Measurements from ENCODE around the gene SLITRK5.

Gene SLITRK5, protein sequence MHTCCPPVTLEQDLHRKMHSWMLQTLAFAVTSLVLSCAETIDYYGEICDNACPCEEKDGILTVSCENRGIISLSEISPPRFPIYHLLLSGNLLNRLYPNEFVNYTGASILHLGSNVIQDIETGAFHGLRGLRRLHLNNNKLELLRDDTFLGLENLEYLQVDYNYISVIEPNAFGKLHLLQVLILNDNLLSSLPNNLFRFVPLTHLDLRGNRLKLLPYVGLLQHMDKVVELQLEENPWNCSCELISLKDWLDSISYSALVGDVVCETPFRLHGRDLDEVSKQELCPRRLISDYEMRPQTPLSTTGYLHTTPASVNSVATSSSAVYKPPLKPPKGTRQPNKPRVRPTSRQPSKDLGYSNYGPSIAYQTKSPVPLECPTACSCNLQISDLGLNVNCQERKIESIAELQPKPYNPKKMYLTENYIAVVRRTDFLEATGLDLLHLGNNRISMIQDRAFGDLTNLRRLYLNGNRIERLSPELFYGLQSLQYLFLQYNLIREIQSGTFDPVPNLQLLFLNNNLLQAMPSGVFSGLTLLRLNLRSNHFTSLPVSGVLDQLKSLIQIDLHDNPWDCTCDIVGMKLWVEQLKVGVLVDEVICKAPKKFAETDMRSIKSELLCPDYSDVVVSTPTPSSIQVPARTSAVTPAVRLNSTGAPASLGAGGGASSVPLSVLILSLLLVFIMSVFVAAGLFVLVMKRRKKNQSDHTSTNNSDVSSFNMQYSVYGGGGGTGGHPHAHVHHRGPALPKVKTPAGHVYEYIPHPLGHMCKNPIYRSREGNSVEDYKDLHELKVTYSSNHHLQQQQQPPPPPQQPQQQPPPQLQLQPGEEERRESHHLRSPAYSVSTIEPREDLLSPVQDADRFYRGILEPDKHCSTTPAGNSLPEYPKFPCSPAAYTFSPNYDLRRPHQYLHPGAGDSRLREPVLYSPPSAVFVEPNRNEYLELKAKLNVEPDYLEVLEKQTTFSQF

DNA sequence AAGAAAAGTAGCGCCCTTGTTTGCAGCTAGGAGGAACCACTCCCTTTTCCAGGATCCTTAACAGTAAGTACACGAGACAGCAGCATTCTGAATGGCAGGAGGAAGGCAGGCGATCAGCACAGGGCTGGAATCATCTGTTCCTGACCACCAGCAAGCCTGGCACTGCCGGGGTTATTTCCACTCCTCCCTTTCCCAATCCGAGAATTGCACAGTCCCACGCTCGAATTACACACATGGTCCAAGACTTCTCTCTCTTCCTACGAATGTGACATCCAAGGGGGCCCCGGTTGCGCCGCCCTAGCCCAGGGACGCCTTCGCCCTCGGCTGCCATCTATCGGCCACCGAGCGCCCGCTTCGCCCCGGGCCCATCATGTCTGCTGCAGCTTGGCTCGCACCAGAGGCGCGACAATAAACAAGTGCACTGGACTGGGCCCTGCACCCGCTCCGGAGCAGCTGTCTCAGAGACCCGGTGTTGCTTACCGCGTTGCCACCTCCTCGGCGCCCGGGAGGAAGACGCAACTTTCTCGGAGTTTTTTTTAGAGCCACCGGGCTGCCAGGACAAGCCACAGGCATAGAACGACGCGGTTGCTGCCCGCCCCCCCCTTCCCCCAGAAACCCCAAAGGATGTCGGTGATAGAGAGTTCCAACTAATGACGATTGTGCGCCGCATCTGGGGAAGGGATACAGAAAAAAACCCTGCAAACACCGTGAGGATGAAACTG is at the start of gene SLITRK5:
Gene SLITRK5 (plus strand): TSS at position 341 of the 722 bp plus-strand sequence. CDS start 4,018 bp downstream, outside the sequence.
- peak; percentile 57 for DNase-seq

DNA sequence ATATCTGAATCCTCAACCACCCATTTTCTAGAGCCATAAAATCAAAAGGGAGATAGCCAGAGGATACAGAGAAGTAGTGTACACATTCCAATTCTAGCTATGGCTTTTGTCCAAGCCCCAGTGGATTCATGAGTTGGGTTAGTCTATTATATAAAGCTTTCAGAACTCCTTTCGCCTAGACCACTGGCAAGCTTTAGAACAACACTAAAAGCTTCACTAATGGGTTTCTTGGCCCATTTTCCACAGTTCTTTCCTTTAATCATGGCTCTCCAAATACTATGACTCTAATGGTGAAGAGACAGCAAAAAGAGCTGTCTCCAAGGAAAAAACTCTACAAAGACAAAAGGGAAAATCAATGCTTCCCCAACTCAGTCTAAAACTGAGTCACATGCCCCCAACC is 48.2 kb upstream of the SLITRK5 start:
- DNase-seq = no peak

DNA sequence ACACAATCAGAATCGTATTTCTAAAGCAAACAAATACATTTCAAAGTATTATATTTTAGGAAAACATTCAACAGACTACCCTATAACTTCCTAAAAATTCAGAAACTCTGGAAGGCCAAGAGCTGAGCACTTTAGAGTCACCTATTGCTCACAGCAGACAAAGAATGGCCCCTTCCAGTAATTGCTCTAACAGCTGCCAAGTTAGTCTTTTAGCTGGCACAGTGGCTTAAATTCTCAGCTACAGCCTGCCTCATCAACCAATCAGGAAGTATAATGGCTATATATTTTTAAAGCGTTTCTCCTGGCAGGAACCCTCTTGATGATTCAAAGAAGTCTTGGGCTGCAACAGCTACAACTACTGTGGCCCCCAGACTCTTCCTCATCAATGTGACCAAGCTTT is 14.9 kb upstream of the SLITRK5 start:
- peak; percentile 45 for DNase-seq

DNA sequence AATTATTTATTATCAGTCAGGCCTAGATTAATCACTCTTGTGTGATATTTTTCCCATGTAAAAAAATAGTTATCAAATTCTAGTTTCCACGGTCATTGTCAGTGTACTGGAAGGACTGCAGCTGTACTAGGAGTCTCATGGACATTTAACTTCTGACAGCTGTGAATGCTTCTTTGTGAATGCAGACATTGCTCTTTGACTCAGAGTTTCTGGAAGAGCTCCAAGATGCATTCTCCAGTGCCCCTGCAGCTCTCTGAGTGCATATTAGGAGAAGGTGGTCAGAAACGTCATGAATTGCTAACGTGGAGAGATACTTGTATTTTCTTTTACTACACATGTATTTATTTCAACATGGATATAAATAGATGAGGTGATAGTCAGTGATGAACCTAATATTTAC is 9.7 kb upstream of the SLITRK5 start:
- DNase-seq = no peak

- DNase-seq = no peak
These were observed 4.3 kb upstream of the SLITRK5 start for GRCh38 chr13:87666831-87667230.

DNA sequence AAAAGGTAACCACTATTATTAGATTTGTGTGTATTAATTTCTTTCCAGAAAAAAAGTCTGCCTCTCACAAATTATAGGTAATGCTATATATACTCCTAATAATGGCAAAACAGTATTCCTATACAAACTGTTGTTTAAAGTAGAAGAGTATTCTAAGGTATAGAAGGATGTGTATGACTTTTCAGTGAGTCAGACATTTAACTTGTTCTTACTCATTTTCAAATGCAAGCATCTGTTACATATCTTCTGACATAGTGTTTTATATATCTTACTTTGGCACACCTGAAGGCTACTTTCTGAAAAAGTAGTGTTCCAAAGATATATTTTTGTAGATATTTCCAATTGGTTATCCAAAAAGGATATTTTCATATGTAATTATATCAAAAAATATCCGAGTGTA is 3.5 kb upstream of the SLITRK5 start:
- no peak for DNase-seq

GRCh38 chr13:87669379-87669978 is 1.7 kb upstream of the SLITRK5 start:
- DNase-seq = peak; percentile 58

GRCh38 chr13:87671753-87672605 is 808 bp downstream of the SLITRK5 start:
- no peak for DNase-seq

DNA sequence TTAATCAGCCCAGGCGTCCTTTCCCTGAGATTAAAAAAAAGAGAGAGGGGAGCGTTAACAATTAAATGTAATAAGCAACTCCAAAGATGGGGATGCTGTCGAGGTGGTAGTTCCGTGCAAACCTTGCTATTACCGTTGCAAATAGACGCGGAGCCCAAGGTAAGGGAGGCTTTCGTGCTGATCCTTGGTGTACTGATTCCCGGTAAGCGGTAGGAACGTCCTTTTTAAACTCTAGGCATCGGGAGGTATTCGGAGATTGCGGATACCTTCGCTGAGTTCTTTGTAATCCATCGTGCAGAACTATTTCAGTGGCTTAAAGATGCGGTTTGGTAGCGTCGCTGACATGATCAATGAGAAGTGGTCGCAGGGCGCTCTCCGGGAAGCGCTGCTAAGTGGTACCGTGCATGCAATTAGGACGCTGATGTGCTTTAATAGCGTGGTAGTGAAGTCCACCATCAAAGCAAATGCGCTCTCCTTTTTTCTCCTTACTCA is 3.1 kb downstream of the SLITRK5 start:
- no peak for DNase-seq

DNA sequence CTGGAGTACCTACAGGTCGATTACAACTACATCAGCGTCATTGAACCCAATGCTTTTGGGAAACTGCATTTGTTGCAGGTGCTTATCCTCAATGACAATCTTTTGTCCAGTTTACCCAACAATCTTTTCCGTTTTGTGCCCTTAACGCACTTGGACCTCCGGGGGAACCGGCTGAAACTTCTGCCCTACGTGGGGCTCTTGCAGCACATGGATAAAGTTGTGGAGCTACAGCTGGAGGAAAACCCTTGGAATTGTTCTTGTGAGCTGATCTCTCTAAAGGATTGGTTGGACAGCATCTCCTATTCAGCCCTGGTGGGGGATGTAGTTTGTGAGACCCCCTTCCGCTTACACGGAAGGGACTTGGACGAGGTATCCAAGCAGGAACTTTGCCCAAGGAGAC is 4.7 kb downstream of the SLITRK5 start:
- no peak for DNase-seq

GRCh38 chr13:87676254-87677042 is 5.3 kb downstream of the SLITRK5 start:
- DNase-seq = no peak

DNA sequence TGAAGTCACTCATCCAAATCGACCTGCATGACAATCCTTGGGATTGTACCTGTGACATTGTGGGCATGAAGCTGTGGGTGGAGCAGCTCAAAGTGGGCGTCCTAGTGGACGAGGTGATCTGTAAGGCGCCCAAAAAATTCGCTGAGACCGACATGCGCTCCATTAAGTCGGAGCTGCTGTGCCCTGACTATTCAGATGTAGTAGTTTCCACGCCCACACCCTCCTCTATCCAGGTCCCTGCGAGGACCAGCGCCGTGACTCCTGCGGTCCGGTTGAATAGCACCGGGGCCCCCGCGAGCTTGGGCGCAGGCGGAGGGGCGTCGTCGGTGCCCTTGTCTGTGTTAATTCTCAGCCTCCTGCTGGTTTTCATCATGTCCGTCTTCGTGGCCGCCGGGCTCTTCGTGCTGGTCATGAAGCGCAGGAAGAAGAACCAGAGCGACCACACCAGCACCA is 5.9 kb downstream of the SLITRK5 start:
- DNase-seq = no peak

DNA sequence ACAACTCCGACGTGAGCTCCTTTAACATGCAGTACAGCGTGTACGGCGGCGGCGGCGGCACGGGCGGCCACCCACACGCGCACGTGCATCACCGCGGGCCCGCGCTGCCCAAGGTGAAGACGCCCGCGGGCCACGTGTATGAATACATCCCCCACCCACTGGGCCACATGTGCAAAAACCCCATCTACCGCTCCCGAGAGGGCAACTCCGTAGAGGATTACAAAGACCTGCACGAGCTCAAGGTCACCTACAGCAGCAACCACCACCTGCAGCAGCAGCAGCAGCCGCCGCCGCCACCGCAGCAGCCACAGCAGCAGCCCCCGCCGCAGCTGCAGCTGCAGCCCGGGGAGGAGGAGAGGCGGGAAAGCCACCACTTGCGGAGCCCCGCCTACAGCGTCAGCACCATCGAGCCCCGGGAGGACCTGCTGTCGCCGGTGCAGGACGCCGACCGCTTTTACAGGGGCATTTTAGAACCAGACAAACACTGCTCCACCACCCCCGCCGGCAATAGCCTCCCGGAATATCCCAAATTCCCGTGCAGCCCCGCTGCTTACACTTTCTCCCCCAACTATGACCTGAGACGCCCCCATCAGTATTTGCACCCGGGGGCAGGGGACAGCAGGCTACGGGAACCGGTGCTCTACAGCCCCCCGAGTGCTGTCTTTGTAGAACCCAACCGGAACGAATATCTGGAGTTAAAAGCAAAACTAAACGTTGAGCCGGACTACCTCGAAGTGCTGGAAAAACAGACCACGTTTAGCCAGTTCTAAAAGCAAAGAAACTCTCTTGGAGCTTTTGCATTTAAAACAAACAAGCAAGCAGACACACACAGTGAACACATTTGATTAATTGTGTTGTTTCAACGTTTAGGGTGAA is 6.6 kb downstream of the SLITRK5 start:
- DNase-seq = no peak

DNA sequence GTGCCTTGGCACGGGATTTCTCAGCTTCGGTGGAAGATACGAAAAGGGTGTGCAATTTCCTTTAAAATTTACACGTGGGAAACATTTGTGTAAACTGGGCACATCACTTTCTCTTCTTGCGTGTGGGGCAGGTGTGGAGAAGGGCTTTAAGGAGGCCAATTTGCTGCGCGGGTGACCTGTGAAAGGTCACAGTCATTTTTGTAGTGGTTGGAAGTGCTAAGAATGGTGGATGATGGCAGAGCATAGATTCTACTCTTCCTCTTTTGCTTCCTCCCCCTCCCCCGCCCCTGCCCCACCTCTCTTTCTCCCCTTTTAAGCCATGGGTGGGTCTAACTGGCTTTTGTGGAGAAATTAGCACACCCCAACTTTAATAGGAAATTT is 7.2 kb downstream of the SLITRK5 start:
- no peak for DNase-seq

GRCh38 chr13:87680298-87680697 is 9.1 kb downstream of the SLITRK5 start:
- DNase-seq = peak; percentile 15

- DNase-seq = no peak
These were observed 13.9 kb downstream of the SLITRK5 start for GRCh38 chr13:87684850-87685742.

DNA sequence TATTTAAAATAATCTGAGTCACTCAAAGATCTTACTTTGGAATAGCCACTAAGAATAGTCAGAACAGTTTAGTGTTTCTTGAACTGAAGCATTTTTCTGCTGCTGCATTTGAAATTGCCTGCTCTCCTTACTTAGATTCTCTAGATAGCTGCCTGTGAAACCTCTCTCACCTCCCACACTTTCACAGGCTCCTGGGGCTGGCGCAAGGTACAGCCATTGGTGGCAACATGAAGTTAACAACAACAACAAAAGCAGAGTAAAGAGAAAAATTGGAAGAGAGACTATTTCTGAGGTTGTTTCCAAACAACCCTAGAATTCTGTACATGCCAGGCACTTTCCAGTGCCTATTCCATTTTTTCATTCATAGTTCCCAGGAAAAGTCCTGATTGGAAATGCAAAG is 25.3 kb downstream of the SLITRK5 start:
- no peak for DNase-seq

DNA sequence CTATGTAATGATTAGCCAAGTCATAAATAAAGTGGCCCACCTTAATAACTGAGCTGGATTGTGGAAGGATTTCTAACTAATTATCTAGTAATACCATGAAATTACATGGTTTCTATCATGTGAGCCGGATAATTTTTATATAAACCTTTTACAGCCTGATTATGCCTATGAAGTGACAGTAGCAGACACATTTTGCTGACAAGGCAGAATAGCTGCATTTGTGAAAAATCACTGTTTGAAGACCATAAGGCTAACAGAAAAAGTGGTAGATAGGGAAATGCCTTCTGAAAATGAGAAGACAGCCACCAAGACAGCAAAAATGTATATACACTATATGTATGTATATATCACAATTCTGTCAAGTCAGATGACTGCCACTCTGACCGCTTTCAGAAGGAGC is 27.1 kb downstream of the SLITRK5 start:
- DNase-seq = no peak

GRCh38 chr13:87709947-87710346 is 38.8 kb downstream of the SLITRK5 start:
- no peak for DNase-seq

Measured in NCI-H1694 (cell line).